Spleen (tissue), 11 donors: ENCODE data around the gene ZFP3. TPM values are rescaled to one million over a fixed set of nuclear protein-coding genes. Genes with fewer than 3 reads are reported as not detected.
"Not testable (repeated sequence)": the region's sequence is repeated elsewhere in the genome, so short reads cannot be mapped to it uniquely, and the experiment has no call there.

Source experiments
- DNase-seq: peaks from one replicate; pipeline ENCODE4 v3.0.0-alpha.2; 2020
- H3K27ac ChIP-seq, 8 donors: fragments of 200-600 bp; sonication (generic) in 7 of 8; 1 replicate in 4 of 8; 2 replicates in 4 of 8; pipeline versions ENCODE4 v1.5.0 to v1.8.0; 2016 to 2021; ENCODE audit warnings: inconsistent platforms in 4 of 8, mild to moderate bottlenecking in 4 of 8, moderate library complexity in 1 of 8
- H3K27me3 ChIP-seq, 7 donors: fragments of 200-600 bp; sonication (generic) in 6 of 7; replicated peaks in 1 of 7; 1 replicate in 4 of 7; 2 replicates in 3 of 7; pipeline versions ENCODE4 v1.5.0 to v1.8.0; 2016 to 2021; ENCODE audit warnings: inconsistent platforms in 3 of 7, mild to moderate bottlenecking in 1 of 7
- H3K36me3 ChIP-seq, 6 donors: fragments of 200-600 bp; sonication (generic) in 5 of 6; 1 replicate in 4 of 6; 2 replicates in 2 of 6; pipeline versions ENCODE4 v1.5.0 to v1.8.0; 2016 to 2021; ENCODE audit warnings: inconsistent platforms in 2 of 6
- H3K4me1 ChIP-seq, 6 donors: fragments of 200-600 bp; sonication (generic) in 5 of 6; 1 replicate in 3 of 6; 2 replicates in 3 of 6; pipeline versions ENCODE4 v1.5.0 to v1.8.0; 2016 to 2021; ENCODE audit warnings: inconsistent platforms in 3 of 6
- H3K4me3 ChIP-seq, 8 donors: fragments of 200-600 bp; sonication (generic) in 7 of 8; 1 replicate in 4 of 8; 2 replicates in 4 of 8; pipeline versions ENCODE4 v1.5.0 to v1.8.0; 2016 to 2021; ENCODE audit warnings: inconsistent platforms in 4 of 8, mild to moderate bottlenecking in 4 of 8, moderate library complexity in 2 of 8
- H3K9me3 ChIP-seq, 8 donors: fragments of 200-600 bp; sonication (generic) in 7 of 8; 1 replicate in 4 of 8; 2 replicates in 4 of 8; pipeline versions ENCODE4 v1.5.0 to v1.8.0; 2016 to 2021; ENCODE audit warnings: inconsistent platforms in 4 of 8
- CTCF ChIP-seq, 11 experiments: fragments of 200-600 bp in 7 of 11; fragments of 450-650 bp in 4 of 11; sonication (generic) in 4 of 11; IDR thresholded peaks in 8 of 11; conservative IDR thresholded peaks in 3 of 11; 1 replicate in 7 of 11; 2 replicates in 4 of 11; pipeline versions ENCODE4 v1.4.0 to v1.8.0; 2016 to 2021; ENCODE audit warnings: antibody characterized with exemption in 11 of 11, inconsistent platforms in 4 of 11, mild to moderate bottlenecking in 1 of 11
- POLR2A ChIP-seq, 3 donors: fragments of 450-650 bp; IDR thresholded peaks; one replicate each; pipeline ENCODE4 v1.5.1; 2017; ENCODE audit warnings: antibody characterized with exemption in 3 of 3, mild to moderate bottlenecking in 1 of 3
- POLR2AphosphoS5 ChIP-seq, 3 donors: sonication (generic); formaldehyde crosslinking; IDR thresholded peaks; one replicate each; pipeline ENCODE4 v1.5.1; 2017; ENCODE audit warnings: antibody characterized with exemption in 3 of 3
- WGBS, 5 donors: extraction: QIAGEN DNeasy Blood & Tissue Kit in 3 of 5; methylation state at CpG; one replicate each; pipeline versions ENCODE4 v1.1.5 to v1.1.7; 2013 to 2018; 5-methylcytosine and 5-hydroxymethylcytosine counted together
- intact Hi-C: fragments of 100-400 bp; cut with DNase I; formaldehyde crosslinking; loops from one replicate; pipeline ENCODE4 v1.15.0; 2023; ENCODE audit warnings: low total_unique reads
- polyA plus RNA-seq, 3 donors: library from polyadenylated mRNA; stranded (reverse); fragments of 200-250 nt; gene quantifications; one replicate each; pipeline ENCODE4 v1.2.1, GENCODE V29; 2013
- total RNA-seq, 7 donors: library from RNA; depleted of rRNA in 3 of 7; stranded (reverse); fragments of >200 nt in 3 of 7; fragmentation: NEBNext Ultra II Directional in 4 of 7; extraction: Animal tissue kit (Norgen Biotek cat#: 25700) in 4 of 7; gene quantifications; one replicate each; pipeline versions ENCODE4 v1.1.0 to v1.2.1, GENCODE V29; 2016 to 2021
- donor health status: healthy with polysubstance abuse.
- donor health status: DM: no; HTN: no; CAD: no; lungs with moderate emphysema.
- donor health status: DM: no; HTN: no; CAD: no.
- donor health status: Bipolar disorder and iron deficiency.
- donor health status: healthy.
- donor health status: DM: no; HTN: no; CAD: no.
- donor health status: DM: yes; HTN: yes; CAD: no.

Gene ZFP3
- total and polyA plus RNA-seq, 10 donors: 2.8 to 10.4 (median 7.0) TPM

- TF ChIP-seq POLR2A (IDR thresholded peaks at IDR 0.05) (no peak), CTCF (IDR thresholded peaks at IDR 0.05 in 8 of 11, conservative IDR thresholded peaks at IDR 0.05 in 3 of 11) (no peak), POLR2AphosphoS5 (IDR thresholded peaks at IDR 0.05) (no peak)
- Histone ChIP-seq H3K4me3 (no peak overlapping the region), H3K27ac (no peak overlapping the region), H3K27me3 (peaks cover 0 to 5% (median 0%) of the 10 kb centered on the region in 7 donors), H3K36me3 (no peaks in the 10 kb centered on the region), H3K4me1 (no peaks in the 10 kb centered on the region), H3K9me3 (no peaks in the 10 kb centered on the region)
- intact Hi-C loops: no loop called here
- WGBS, 5 donors: 81 to 91% (median 87%) methylated on average over 10 to 14 of the region's 14 CpGs
- no peak for DNase-seq
These were observed 57.7 kb downstream of the ZFP3 start for GRCh38 chr17:5135726-5136579.

- H3K27ac ChIP-seq, H3K36me3 ChIP-seq, H3K4me1 ChIP-seq, DNase-seq, intact Hi-C loops, H3K9me3 ChIP-seq, H3K27me3 ChIP-seq, H3K4me3 ChIP-seq: not testable (repeated sequence)
- WGBS, 5 donors: 81 to 87% (median 85%) methylated on average over 9 to 14 of the region's 14 CpGs
These were observed 58.5 kb downstream of the ZFP3 start for GRCh38 chr17:5136580-5137412.

GRCh38 chr17:5137511-5138197, 59.4 kb downstream of the ZFP3 start:
- 86 to 100% (median 88%) methylated on average over 1 to 15 of the region's 15 CpGs for WGBS, 5 donors
- DNase-seq: not testable (repeated sequence)

GRCh38 chr17:5138198-5138544, 59.9 kb downstream of the ZFP3 start:
- H3K4me1 ChIP-seq, H3K4me3 ChIP-seq, intact Hi-C loops, H3K36me3 ChIP-seq, H3K27me3 ChIP-seq, DNase-seq, H3K27ac ChIP-seq, H3K9me3 ChIP-seq: not testable (repeated sequence)
- 91 to 100% (median 96%) methylated on average over 9 of the region's 9 CpGs for WGBS, 5 donors

More at GRCh38 chr17:5137511-5138197, 59.4 kb downstream of the ZFP3 start:
- H3K27ac ChIP-seq, H3K36me3 ChIP-seq, H3K4me3 ChIP-seq, intact Hi-C loops, H3K4me1 ChIP-seq, H3K27me3 ChIP-seq, H3K9me3 ChIP-seq: not testable (repeated sequence)

- intact Hi-C loops: no loop called here
- H3K4me3 ChIP-seq: no peak overlapping the region
- TF ChIP-seq POLR2AphosphoS5 (IDR thresholded peaks at IDR 0.05): no peak
- TF ChIP-seq CTCF (IDR thresholded peaks at IDR 0.05 in 8 of 11, conservative IDR thresholded peaks at IDR 0.05 in 3 of 11): no peak
- no peak for TF ChIP-seq POLR2A (IDR thresholded peaks at IDR 0.05)
- no peaks in the 10 kb centered on the region for H3K36me3 ChIP-seq
- H3K27ac ChIP-seq: no peak overlapping the region
- 87 to 93% (median 91%) methylated on average over 16 to 24 of the region's 24 CpGs for WGBS, 5 donors
- H3K27me3 ChIP-seq: no peaks in the 10 kb centered on the region
- no peaks in the 10 kb centered on the region for H3K4me1 ChIP-seq
- H3K9me3 ChIP-seq: no peaks in the 10 kb centered on the region
- no peak for DNase-seq
These were observed 60.6 kb downstream of the ZFP3 start for GRCh38 chr17:5138616-5139457.
